Parathyroid adenoma (tissue), 2 donors: ENCODE results near the gene SLC24A5.

ENCODE experiments used
- H2AFZ ChIP-seq: fragments of 300-600 bp; sonication (generic); one replicate; pipeline ENCODE4 v1.7.0; 2017; ENCODE audit warnings: antibody characterized with exemption, mild to moderate bottlenecking
- H3K27ac ChIP-seq: fragments of 300-600 bp; sonication (generic); one replicate; pipeline ENCODE4 v1.7.0; 2017
- H3K27me3 ChIP-seq: fragments of 300-600 bp; sonication (generic); one replicate; pipeline ENCODE4 v1.7.0; 2017; ENCODE audit warnings: low read length; ENCODE audit not compliant: control insufficient read depth, insufficient read depth
- H3K36me3 ChIP-seq: fragments of 300-600 bp; sonication (generic); one replicate; pipeline ENCODE4 v1.7.0; 2017; ENCODE audit warnings: low read length; ENCODE audit not compliant: control insufficient read depth, insufficient read depth
- H3K4me1 ChIP-seq: fragments of 300-600 bp; sonication (generic); one replicate; pipeline ENCODE4 v1.7.0; 2017; ENCODE audit warnings: control low read depth
- H3K4me2 ChIP-seq: fragments of 300-600 bp; sonication (generic); one replicate; pipeline ENCODE4 v1.7.0; 2017; ENCODE audit warnings: low read length
- H3K4me3 ChIP-seq: fragments of 300-600 bp; sonication (generic); one replicate; pipeline ENCODE4 v1.7.0; 2017; ENCODE audit warnings: low read depth, low read length
- H3K79me2 ChIP-seq: fragments of 300-600 bp; sonication (generic); one replicate; pipeline ENCODE4 v1.7.0; 2017; ENCODE audit warnings: control low read depth
- H3K9ac ChIP-seq: fragments of 300-600 bp; sonication (generic); one replicate; pipeline ENCODE4 v1.7.0; 2017; ENCODE audit warnings: mild to moderate bottlenecking
- H3K9me3 ChIP-seq: fragments of 300-600 bp; sonication (generic); one replicate; pipeline ENCODE4 v1.7.0; 2017; ENCODE audit warnings: low read length; ENCODE audit not compliant: control insufficient read depth
- CTCF ChIP-seq: fragments of 300-600 bp; sonication (generic); IDR thresholded peaks from one replicate; pipeline ENCODE4 v1.7.0; 2017; ENCODE audit warnings: antibody characterized with exemption, mild to moderate bottlenecking
- donor health status: primary hyperparathyroidism.

The SLC24A5 gene

GRCh38 chr15:48120745-48121144 is at the start of gene SLC24A5:
Gene SLC24A5, plus strand, starts transcription at chr15:48120990. Its CDS starts 55 bp downstream, at chr15:48121045.
- H3K36me3 ChIP-seq: no peaks in the 10 kb centered on the region
- no peak within 1 kb of the TSS for H3K9ac ChIP-seq
- no peak for TF ChIP-seq CTCF
- H3K4me2 ChIP-seq: no peak within 1 kb of the TSS
- H3K4me1 ChIP-seq: no peaks in the 10 kb centered on the region
- no peak within 1 kb of the TSS for H3K4me3 ChIP-seq
- no peak within 1 kb of the TSS for H3K27ac ChIP-seq
- no peaks in the 10 kb centered on the region for H3K27me3 ChIP-seq
- H2AFZ ChIP-seq: no peak within 1 kb of the TSS
- no peaks in the 10 kb centered on the region for H3K9me3 ChIP-seq
- H3K79me2 ChIP-seq: no peaks in the 10 kb centered on the region

- Histone ChIP-seq H3K27ac (no peak overlapping the region), H2AFZ (no peak overlapping the region), H3K9ac (no peak overlapping the region), H3K79me2 (no peaks in the 10 kb centered on the region), H3K4me1 (no peaks in the 10 kb centered on the region), H3K4me3 (no peak overlapping the region), H3K36me3 (no peaks in the 10 kb centered on the region), H3K4me2 (no peak overlapping the region), H3K9me3 (no peaks in the 10 kb centered on the region), H3K27me3 (no peaks in the 10 kb centered on the region)
- TF ChIP-seq CTCF: no peak
Observed at GRCh38 chr15:48072941-48073340, 47.8 kb upstream of the SLC24A5 start.

- Histone ChIP-seq H3K36me3 (no peaks in the 10 kb centered on the region), H3K27ac (no peak overlapping the region), H3K27me3 (no peaks in the 10 kb centered on the region)
Observed at GRCh38 chr15:48073881-48074280, 46.9 kb upstream of the SLC24A5 start.

GRCh38 chr15:48076454-48076853 is 44.3 kb upstream of the SLC24A5 start:
- TF ChIP-seq CTCF: no peak
- Histone ChIP-seq H3K36me3 (no peaks in the 10 kb centered on the region), H3K4me3 (no peak overlapping the region), H3K4me1 (no peaks in the 10 kb centered on the region), H3K27ac (no peak overlapping the region), H3K9me3 (no peaks in the 10 kb centered on the region), H3K27me3 (no peaks in the 10 kb centered on the region), H3K79me2 (no peaks in the 10 kb centered on the region), H2AFZ (no peak overlapping the region), H3K9ac (no peak overlapping the region), H3K4me2 (no peak overlapping the region)

More at GRCh38 chr15:48073881-48074280, 46.9 kb upstream of the SLC24A5 start:
- Histone ChIP-seq H2AFZ (no peak overlapping the region), H3K79me2 (no peaks in the 10 kb centered on the region), H3K9ac (no peak overlapping the region), H3K4me2 (no peak overlapping the region), H3K4me3 (no peak overlapping the region), H3K4me1 (no peaks in the 10 kb centered on the region), H3K9me3 (no peaks in the 10 kb centered on the region)
- no peak for TF ChIP-seq CTCF

GRCh38 chr15:48077616-48078184 is 43.1 kb upstream of the SLC24A5 start:
- Histone ChIP-seq H3K36me3 (no peaks in the 10 kb centered on the region), H3K4me3 (no peak overlapping the region)
- TF ChIP-seq CTCF: no peak

More at GRCh38 chr15:48077616-48078184, 43.1 kb upstream of the SLC24A5 start:
- no peak overlapping the region for H3K4me2 ChIP-seq
- no peak overlapping the region for H3K27ac ChIP-seq
- no peak overlapping the region for H3K9ac ChIP-seq
- H3K27me3 ChIP-seq: no peaks in the 10 kb centered on the region
- no peaks in the 10 kb centered on the region for H3K9me3 ChIP-seq
- H2AFZ ChIP-seq: no peak overlapping the region
- no peaks in the 10 kb centered on the region for H3K79me2 ChIP-seq
- H3K4me1 ChIP-seq: no peaks in the 10 kb centered on the region
